Osteoblast (primary cell): ENCODE results near the gene RP2. TPM values are rescaled to one million over a fixed set of nuclear protein-coding genes. Genes with fewer than 3 reads are reported as not detected.

Source experiments
- DNase-seq: peaks from one replicate; pipeline ENCODE4 v3.0.0; 2011; ENCODE audit warnings: low spot score, mixed read lengths; ENCODE audit not compliant: insufficient read length; ENCODE audit errors: missing footprints
- H2AFZ ChIP-seq: 2 replicates; pipeline ENCODE4 v1.6.0; 2011; ENCODE audit warnings: mild to moderate bottlenecking, low read length
- H3K27ac ChIP-seq: 2 replicates; pipeline ENCODE4 v1.5.1; 2011; ENCODE audit warnings: mild to moderate bottlenecking, low read depth, low read length, moderate library complexity
- H3K27me3 ChIP-seq: 2 replicates; pipeline ENCODE4 v1.6.0; 2012; ENCODE audit warnings: mild to moderate bottlenecking, control low read depth, inconsistent platforms, low read length, moderate library complexity; ENCODE audit not compliant: insufficient read depth
- H3K36me3 ChIP-seq: 2 replicates; pipeline ENCODE4 v1.5.1; 2011; ENCODE audit warnings: mild to moderate bottlenecking, low read length, control low read depth, moderate library complexity; ENCODE audit not compliant: insufficient read depth
- H3K4me1 ChIP-seq: 2 replicates; pipeline ENCODE4 v1.5.1; 2011; ENCODE audit warnings: mild to moderate bottlenecking, low read length, control low read depth, moderate library complexity; ENCODE audit not compliant: insufficient read depth
- H3K4me2 ChIP-seq: 2 replicates; pipeline ENCODE4 v1.6.0; 2011; ENCODE audit warnings: mild to moderate bottlenecking, low read length; ENCODE audit not compliant: insufficient read depth
- H3K4me3 ChIP-seq: fragments of 200-600 bp; sonication (generic); 3 replicates; pipeline ENCODE4 v1.5.1; 2012; ENCODE audit warnings: mild to moderate bottlenecking, low read length, inconsistent platforms; ENCODE audit not compliant: insufficient read depth
- H3K79me2 ChIP-seq: 2 replicates; pipeline ENCODE4 v1.6.0; 2012; ENCODE audit warnings: mild to moderate bottlenecking, low read length, control low read depth, inconsistent platforms; ENCODE audit not compliant: insufficient read depth
- H3K9me3 ChIP-seq: 2 replicates; pipeline ENCODE4 v1.5.1; 2011; ENCODE audit warnings: low read depth, low read length, control low read depth
- H4K20me1 ChIP-seq: 2 replicates; pipeline ENCODE4 v1.6.0; 2012; ENCODE audit warnings: mild to moderate bottlenecking, low read length, control low read depth; ENCODE audit not compliant: insufficient read depth
- total RNA-seq: library from RNA; depleted of rRNA; stranded (reverse); fragments of >200 nt; gene quantifications from 2 replicates; pipeline ENCODE4 v1.2.3, GENCODE V29; 2012
- TF ChIP-seq, protein P1 (sequence below): IDR thresholded peaks from 2 replicates; pipeline ENCODE4 v1.5.1; 2011; ENCODE audit warnings: mild to moderate bottlenecking, low read depth, low read length, moderate library complexity; ENCODE audit errors: extremely low read depth

The RP2 gene
- total RNA-seq, 1 donor = 19.5 TPM

- no peak overlapping the region for H3K4me2 ChIP-seq
- no peaks in the 10 kb centered on the region for H4K20me1 ChIP-seq
- H3K27ac ChIP-seq = no peak overlapping the region
Measured at GRCh38 chrX:46793386-46794143, 43.3 kb upstream of the RP2 start.

DNA sequence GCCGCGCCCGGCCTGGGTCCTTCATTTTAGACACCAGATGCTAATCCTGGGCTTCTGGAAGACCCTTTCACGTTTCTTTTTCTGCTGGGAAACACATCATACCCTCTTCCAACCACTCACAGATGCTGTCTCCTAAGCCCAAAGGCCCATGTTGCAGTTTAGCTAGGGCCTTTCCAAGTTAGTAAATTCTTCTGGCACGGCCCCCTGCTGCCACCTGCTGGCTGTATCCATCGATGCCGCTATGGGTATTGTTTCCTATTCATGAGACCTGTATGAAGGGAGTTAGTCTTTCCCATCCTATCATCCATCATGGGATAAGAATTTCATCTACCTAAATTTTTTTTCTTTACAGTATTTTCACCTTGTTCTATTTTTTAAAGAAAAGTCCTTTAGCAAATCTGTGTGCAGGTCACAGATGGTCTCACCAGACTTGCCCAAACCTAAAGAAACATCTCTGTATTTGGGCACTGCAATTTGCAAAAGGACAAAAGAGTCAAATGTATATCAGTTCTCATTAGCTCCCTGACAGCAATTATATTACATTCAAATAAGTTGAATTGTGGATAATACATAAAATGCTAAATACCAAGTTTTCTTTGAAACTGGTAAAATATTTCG is 40.2 kb upstream of the RP2 start:
- TF ChIP-seq, protein P1, sequence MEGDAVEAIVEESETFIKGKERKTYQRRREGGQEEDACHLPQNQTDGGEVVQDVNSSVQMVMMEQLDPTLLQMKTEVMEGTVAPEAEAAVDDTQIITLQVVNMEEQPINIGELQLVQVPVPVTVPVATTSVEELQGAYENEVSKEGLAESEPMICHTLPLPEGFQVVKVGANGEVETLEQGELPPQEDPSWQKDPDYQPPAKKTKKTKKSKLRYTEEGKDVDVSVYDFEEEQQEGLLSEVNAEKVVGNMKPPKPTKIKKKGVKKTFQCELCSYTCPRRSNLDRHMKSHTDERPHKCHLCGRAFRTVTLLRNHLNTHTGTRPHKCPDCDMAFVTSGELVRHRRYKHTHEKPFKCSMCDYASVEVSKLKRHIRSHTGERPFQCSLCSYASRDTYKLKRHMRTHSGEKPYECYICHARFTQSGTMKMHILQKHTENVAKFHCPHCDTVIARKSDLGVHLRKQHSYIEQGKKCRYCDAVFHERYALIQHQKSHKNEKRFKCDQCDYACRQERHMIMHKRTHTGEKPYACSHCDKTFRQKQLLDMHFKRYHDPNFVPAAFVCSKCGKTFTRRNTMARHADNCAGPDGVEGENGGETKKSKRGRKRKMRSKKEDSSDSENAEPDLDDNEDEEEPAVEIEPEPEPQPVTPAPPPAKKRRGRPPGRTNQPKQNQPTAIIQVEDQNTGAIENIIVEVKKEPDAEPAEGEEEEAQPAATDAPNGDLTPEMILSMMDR = peak; percentile 92
- no peaks in the 10 kb centered on the region for H4K20me1 ChIP-seq
- H3K9me3 ChIP-seq = no peaks in the 10 kb centered on the region
- no peaks in the 10 kb centered on the region for H3K27me3 ChIP-seq
- no peak overlapping the region for H3K4me3 ChIP-seq
- H3K36me3 ChIP-seq = no peaks in the 10 kb centered on the region
- no peaks in the 10 kb centered on the region for H3K79me2 ChIP-seq
- no peak overlapping the region for H3K4me2 ChIP-seq
- H3K4me1 ChIP-seq = peaks cover 16% of the 10 kb centered on the region
- DNase-seq = peak; percentile 66
- no peak overlapping the region for H2AFZ ChIP-seq
- H3K27ac ChIP-seq = no peak overlapping the region

More at GRCh38 chrX:46793386-46794143, 43.3 kb upstream of the RP2 start:
- H3K4me1 ChIP-seq = peaks cover 18% of the 10 kb centered on the region
- no peak overlapping the region for H3K4me3 ChIP-seq
- H3K27me3 ChIP-seq = no peaks in the 10 kb centered on the region
- no peaks in the 10 kb centered on the region for H3K79me2 ChIP-seq
- TF ChIP-seq, protein P1 = no peak
- no peaks in the 10 kb centered on the region for H3K36me3 ChIP-seq
- DNase-seq = no peak
- H2AFZ ChIP-seq = peak overlapping the region; percentile 25
- H3K9me3 ChIP-seq = no peaks in the 10 kb centered on the region

DNA sequence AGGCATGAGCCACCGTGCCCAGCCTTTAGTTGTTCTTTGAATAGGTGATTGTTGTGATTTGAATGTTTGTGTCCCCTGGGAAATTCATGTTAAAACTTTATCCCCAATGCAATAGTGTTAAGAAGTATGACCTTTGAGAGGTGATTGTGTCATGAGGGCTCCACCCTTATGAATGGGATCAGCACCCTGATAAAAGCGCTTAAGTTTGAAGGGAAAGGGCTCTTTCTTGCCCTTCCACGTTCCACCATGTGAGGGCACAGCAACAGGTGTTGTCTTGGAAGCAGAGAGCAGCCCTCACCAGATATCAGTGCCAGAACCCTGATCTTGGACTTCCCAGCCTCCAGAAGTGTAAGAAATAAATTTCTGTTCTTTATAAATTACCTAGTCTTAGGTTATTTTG is 33.7 kb upstream of the RP2 start:
- Histone ChIP-seq H3K27ac (no peak overlapping the region), H3K27me3 (peaks cover 2% of the 10 kb centered on the region), H3K36me3 (no peaks in the 10 kb centered on the region), H3K4me2 (no peak overlapping the region), H3K9me3 (no peaks in the 10 kb centered on the region), H4K20me1 (no peaks in the 10 kb centered on the region), H3K79me2 (no peaks in the 10 kb centered on the region), H2AFZ (no peak overlapping the region), H3K4me3 (no peak overlapping the region), H3K4me1 (no peaks in the 10 kb centered on the region)
- TF ChIP-seq, protein P1 = peak; percentile 28
- DNase-seq = peak; percentile 61

DNA sequence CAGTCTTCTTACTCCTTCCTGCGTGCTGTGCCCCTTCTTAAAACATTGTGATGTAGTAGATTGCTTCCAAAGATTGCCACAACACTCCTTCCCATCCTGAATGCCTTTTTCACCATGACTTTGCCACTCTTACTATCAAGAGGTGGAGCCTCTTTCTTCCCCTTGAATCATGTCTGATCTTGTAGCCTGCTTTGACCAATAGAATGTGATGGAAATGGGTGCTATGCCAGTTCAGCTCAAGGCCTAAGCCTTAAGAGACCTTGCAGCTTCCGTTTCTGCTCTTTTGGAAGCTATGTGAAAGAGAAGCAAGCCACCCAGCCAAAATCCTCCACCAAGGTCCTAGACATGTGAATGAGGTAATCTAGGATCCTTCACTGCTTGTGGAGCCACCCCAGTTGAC is 31.6 kb upstream of the RP2 start:
- Histone ChIP-seq H3K36me3 (no peaks in the 10 kb centered on the region), H3K9me3 (no peaks in the 10 kb centered on the region), H2AFZ (no peak overlapping the region), H3K4me2 (no peak overlapping the region), H4K20me1 (no peaks in the 10 kb centered on the region), H3K27me3 (peaks cover 6% of the 10 kb centered on the region), H3K4me1 (no peaks in the 10 kb centered on the region), H3K4me3 (no peak overlapping the region), H3K79me2 (no peaks in the 10 kb centered on the region), H3K27ac (no peak overlapping the region)
- no peak for DNase-seq
- TF ChIP-seq, protein P1 = no peak
